Activated B cell treated with CpG ODN at 0.5 μM for 24 hours (primary cell): ENCODE data around the gene MAP9. TPM values are rescaled to one million over a fixed set of nuclear protein-coding genes. Genes with fewer than 3 reads are reported as not detected.

ENCODE experiments used
- ATAC-seq: fragments of 200-7000 bp; cut with Tn5 transposase; one replicate; pipeline ENCODE4 v1.10.0; 2021; ENCODE audit warnings: low read depth, mild to moderate bottlenecking, moderate library complexity
- CTCF ChIA-PET: fragments of 350-600 bp; sonication (Branson Sonifier 250); formaldehyde crosslinking; loops from one replicate; lab custom pipeline; 2021; ENCODE audit warnings: antibody characterized with exemption; lab: Charles Lee
- POLR2A ChIA-PET: fragments of 350-600 bp; sonication (Branson Sonifier 250); formaldehyde crosslinking; loops from one replicate; lab custom pipeline; 2021; ENCODE audit warnings: antibody characterized with exemption; lab: Charles Lee
- DNase-seq: peaks from one replicate; pipeline ENCODE4 v3.0.0; 2022
- H3K27ac Mint-ChIP-seq: one replicate; pipeline ENCODE4 v1.8.0; 2020; ENCODE audit warnings: mixed read lengths
- H3K27me3 Mint-ChIP-seq: one replicate; pipeline ENCODE4 v1.8.0; 2021; ENCODE audit warnings: mixed read lengths
- H3K36me3 Mint-ChIP-seq: one replicate; pipeline ENCODE4 v1.8.0; 2021; ENCODE audit warnings: low read depth, mixed read lengths
- H3K4me1 Mint-ChIP-seq: one replicate; pipeline ENCODE4 v1.8.0; 2021; ENCODE audit warnings: mixed read lengths
- H3K4me3 Mint-ChIP-seq: one replicate; pipeline ENCODE4 v1.8.0; 2020; ENCODE audit warnings: mild to moderate bottlenecking, mixed read lengths
- H3K9me3 Mint-ChIP-seq: one replicate; pipeline ENCODE4 v1.8.0; 2020; ENCODE audit warnings: mixed read lengths
- intact Hi-C: fragments of 100-400 bp; cut with micrococcal nuclease; formaldehyde crosslinking; loops from one replicate; pipeline ENCODE4 v1.15.1; 2024
- total RNA-seq: library from RNA; stranded (reverse); gene quantifications from 2 replicates; pipeline ENCODE4 v1.2.3, GENCODE V29; 2022
- TF ChIP-seq, protein P1 (sequence below): fragments of 200-600 bp; IDR thresholded peaks from one replicate; pipeline ENCODE4 v1.8.0; 2022; ENCODE audit warnings: antibody characterized with exemption, mild to moderate bottlenecking

MAP9 gene
- total RNA-seq, 1 donor from 2014 or later = 8.8 TPM

GRCh38 chr4:155413451-155413850 is 36.7 kb upstream of the MAP9 start:
- no peaks in the 10 kb centered on the region for H3K9me3 Mint-ChIP-seq

GRCh38 chr4:155411546-155411945 is 34.8 kb upstream of the MAP9 start:
- TF ChIP-seq, protein P1, sequence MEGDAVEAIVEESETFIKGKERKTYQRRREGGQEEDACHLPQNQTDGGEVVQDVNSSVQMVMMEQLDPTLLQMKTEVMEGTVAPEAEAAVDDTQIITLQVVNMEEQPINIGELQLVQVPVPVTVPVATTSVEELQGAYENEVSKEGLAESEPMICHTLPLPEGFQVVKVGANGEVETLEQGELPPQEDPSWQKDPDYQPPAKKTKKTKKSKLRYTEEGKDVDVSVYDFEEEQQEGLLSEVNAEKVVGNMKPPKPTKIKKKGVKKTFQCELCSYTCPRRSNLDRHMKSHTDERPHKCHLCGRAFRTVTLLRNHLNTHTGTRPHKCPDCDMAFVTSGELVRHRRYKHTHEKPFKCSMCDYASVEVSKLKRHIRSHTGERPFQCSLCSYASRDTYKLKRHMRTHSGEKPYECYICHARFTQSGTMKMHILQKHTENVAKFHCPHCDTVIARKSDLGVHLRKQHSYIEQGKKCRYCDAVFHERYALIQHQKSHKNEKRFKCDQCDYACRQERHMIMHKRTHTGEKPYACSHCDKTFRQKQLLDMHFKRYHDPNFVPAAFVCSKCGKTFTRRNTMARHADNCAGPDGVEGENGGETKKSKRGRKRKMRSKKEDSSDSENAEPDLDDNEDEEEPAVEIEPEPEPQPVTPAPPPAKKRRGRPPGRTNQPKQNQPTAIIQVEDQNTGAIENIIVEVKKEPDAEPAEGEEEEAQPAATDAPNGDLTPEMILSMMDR = no peak
- H3K27ac Mint-ChIP-seq = no peak overlapping the region
- intact Hi-C loops = no loop called here

More at GRCh38 chr4:155413451-155413850, 36.7 kb upstream of the MAP9 start:
- TF ChIP-seq, protein P1 = no peak
- intact Hi-C loops = no loop called here
- Mint-ChIP-seq H3K4me3 (no peak overlapping the region), H3K4me1 (no peaks in the 10 kb centered on the region), H3K27me3 (peaks cover 8% of the 10 kb centered on the region), H3K27ac (no peak overlapping the region), H3K36me3 (no peaks in the 10 kb centered on the region)
- ATAC-seq = no peak
- ChIA-PET CTCF (no interaction called here), POLR2A (no interaction called here)
- DNase-seq = no peak

DNA sequence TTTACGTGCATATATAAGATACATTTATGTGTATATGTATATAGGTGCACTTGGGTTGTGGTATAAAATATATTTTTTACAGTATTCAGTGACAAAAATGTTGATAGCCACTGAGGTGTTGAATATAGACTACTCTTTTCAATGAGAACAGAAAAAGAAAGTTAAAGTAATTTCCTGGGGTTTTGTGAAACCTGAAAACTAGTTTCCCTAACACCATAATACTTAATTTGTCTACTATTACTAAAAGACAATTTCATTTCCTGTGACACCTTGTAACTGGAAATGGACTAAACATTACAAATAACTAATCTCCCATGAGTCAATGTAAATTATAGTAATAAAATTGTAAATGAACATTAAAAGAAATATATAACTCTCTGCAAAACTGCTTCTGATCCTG is 32.0 kb upstream of the MAP9 start:
- no peak overlapping the region for H3K4me3 Mint-ChIP-seq
- no peaks in the 10 kb centered on the region for H3K36me3 Mint-ChIP-seq
- no peaks in the 10 kb centered on the region for H3K9me3 Mint-ChIP-seq
- TF ChIP-seq, protein P1 = no peak
- ATAC-seq (no peak), DNase-seq (no peak)
- no peak overlapping the region for H3K27ac Mint-ChIP-seq
- H3K27me3 Mint-ChIP-seq = peaks cover 8% of the 10 kb centered on the region
- CTCF ChIA-PET = no interaction called here
- intact Hi-C loops = no loop called here
- no peaks in the 10 kb centered on the region for H3K4me1 Mint-ChIP-seq
- POLR2A ChIA-PET = no interaction called here

More at GRCh38 chr4:155411546-155411945, 34.8 kb upstream of the MAP9 start:
- no peaks in the 10 kb centered on the region for H3K9me3 Mint-ChIP-seq
- no peak for ATAC-seq
- DNase-seq = no peak
- H3K4me1 Mint-ChIP-seq = no peaks in the 10 kb centered on the region
- POLR2A ChIA-PET = no interaction called here
- CTCF ChIA-PET = no interaction called here
- no peaks in the 10 kb centered on the region for H3K36me3 Mint-ChIP-seq
- H3K4me3 Mint-ChIP-seq = no peak overlapping the region
- peaks cover 8% of the 10 kb centered on the region for H3K27me3 Mint-ChIP-seq

DNA sequence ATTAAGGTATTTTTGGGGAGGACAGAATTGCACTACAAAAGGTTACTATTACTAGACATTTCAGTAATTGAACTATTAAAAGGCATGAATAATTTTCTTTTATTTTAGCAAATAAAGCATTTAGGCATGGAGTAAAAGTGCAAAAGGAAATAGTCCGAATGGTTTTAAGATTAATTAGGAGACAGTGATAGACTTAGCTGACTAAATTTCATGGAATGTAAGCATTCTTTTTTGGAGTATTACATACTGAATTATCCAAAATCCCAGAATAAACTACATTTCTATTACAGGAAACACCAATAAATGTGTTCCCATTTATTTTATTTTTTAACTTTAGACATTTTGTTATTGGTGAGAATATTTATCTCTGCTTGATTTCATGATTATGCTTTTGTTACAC is 30.7 kb upstream of the MAP9 start:
- ATAC-seq = no peak
- DNase-seq = no peak
- intact Hi-C loops = no loop called here
- H3K9me3 Mint-ChIP-seq = no peaks in the 10 kb centered on the region
- H3K27me3 Mint-ChIP-seq = peaks cover 8% of the 10 kb centered on the region
- H3K27ac Mint-ChIP-seq = no peak overlapping the region
- CTCF ChIA-PET = no interaction called here
- POLR2A ChIA-PET = no interaction called here
- TF ChIP-seq, protein P1 = no peak
- no peaks in the 10 kb centered on the region for H3K36me3 Mint-ChIP-seq
- no peaks in the 10 kb centered on the region for H3K4me1 Mint-ChIP-seq
- no peak overlapping the region for H3K4me3 Mint-ChIP-seq

GRCh38 chr4:155405059-155405458 is 28.3 kb upstream of the MAP9 start:
- H3K27me3 Mint-ChIP-seq = no peaks in the 10 kb centered on the region
- ChIA-PET CTCF (no interaction called here), POLR2A (no interaction called here)
- ATAC-seq = no peak
- intact Hi-C loops = no loop called here
- H3K36me3 Mint-ChIP-seq = no peaks in the 10 kb centered on the region
- TF ChIP-seq, protein P1 = no peak
- no peaks in the 10 kb centered on the region for H3K9me3 Mint-ChIP-seq
- no peak overlapping the region for H3K4me3 Mint-ChIP-seq
- no peaks in the 10 kb centered on the region for H3K4me1 Mint-ChIP-seq
- H3K27ac Mint-ChIP-seq = no peak overlapping the region
- DNase-seq = no peak
